HG03378 (cell line): ENCODE results near the gene PPP1R12A.

Source experiments
- ATAC-seq: cut with Tn5 transposase; IDR thresholded peaks from one replicate; pipeline ENCODE4 v1.9.1; 2021; ENCODE audit warnings: mild to moderate bottlenecking, moderate library complexity; ENCODE audit not compliant: unreplicated experiment

The PPP1R12A gene

GRCh38 chr12:79775355-79776027 is 159.4 kb downstream of the PPP1R12A start:
- no peak for ATAC-seq

DNA sequence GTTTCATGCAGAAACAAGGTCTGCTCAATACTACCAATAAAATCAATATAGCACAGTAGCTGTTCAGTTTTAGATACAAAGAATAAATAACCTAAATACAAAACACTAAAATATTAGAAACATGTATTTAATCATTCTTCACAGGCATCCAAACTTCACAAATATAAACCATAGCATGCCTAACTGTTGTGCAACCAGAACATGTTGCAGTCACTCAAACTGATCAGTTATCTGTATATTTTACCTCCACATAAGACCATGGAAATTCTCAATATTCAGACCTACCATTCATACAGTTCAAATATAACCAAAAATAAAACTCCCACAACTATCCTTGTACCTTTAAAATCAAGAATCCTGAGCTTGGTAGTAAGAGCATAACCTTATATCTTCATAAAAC is 161.0 kb downstream of the PPP1R12A start:
- no peak for ATAC-seq

GRCh38 chr12:79769860-79770485 is 164.9 kb downstream of the PPP1R12A start:
- no peak for ATAC-seq

DNA sequence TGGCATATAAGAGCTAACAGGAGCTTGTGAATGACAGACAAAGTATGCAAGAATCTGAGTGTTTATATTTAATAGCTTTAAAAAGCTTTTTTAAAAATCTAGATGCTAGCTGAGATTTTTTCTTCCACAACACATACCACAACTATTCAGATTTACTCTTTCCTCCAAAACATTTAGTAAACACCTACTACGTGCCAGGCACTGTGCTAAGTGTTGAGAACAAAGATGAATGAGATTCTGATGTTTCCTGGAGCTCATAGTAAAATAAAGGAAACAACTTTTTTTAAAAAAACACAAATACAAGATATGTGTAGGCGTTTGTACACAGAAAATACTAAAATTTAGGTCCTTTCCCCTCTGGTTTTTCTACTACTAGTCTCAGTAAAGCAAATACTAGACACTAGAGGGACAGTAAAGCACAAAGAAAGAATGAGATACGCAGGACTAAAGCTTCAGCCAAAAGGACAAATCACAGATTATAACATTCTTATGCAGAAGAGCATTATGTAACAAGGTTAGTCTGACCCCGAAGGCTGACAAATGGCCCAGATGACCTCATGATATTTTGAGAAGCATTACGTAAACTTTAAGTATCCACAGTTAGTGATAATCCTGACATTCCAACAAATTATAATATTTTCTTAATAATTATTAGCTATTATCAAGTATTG is 165.6 kb downstream of the PPP1R12A start:
- no peak for ATAC-seq

DNA sequence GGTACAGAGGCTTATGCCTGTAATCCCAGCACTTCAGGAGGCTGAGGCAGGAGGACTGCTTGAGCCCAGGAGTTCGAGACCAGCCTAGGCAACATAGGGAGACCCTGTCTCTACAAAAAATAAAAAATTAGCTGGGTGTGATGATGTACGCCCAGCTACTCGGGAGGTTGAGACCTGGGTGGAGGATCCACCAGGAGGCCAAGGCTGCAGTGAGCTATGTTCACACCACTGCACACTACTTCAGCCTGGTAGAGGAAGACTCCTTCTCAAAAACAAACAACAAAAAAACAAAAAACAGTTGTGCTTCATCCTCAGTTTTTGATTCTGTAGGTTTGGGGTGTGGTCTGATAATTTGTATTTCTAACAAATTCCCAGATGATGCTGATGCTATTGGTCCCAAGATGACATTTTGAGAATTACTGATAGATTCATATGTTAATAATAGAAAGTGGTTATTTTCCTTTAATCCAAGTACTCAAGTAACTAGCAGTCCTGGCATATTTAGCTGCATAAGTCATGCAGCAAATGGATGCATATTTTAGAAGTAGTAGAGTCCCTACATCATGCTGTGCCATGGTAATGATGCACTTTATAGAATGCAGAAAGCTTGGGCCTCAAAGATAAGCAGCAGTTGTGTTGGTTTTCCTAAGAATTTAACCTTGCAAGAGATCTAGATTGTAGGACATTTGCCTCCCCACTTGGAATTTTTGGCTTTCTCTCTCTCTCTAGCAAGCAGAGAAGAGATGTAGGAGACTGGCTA is 168.0 kb downstream of the PPP1R12A start:
- ATAC-seq = no peak

- ATAC-seq = no peak
Observed at GRCh38 chr12:79765157-79765556, 169.7 kb downstream of the PPP1R12A start.

DNA sequence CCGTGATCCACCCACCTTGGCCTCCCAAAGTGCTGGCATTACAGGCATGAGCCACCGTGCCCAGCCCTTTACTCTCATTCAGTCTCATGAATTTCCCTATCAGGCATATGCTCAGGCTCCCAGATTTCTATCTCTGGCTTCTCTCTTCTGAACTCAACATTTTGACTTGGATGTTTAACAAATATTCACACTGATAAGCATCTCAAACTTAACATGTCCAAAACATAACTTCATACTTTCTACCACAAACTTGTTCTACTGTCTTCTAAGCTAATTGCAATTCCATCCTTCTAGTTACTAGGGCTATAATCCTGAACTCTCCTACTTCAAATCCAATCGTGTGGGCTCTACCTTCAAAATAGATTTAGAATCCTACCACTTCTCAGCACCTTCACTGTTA is 170.3 kb downstream of the PPP1R12A start:
- ATAC-seq = no peak

DNA sequence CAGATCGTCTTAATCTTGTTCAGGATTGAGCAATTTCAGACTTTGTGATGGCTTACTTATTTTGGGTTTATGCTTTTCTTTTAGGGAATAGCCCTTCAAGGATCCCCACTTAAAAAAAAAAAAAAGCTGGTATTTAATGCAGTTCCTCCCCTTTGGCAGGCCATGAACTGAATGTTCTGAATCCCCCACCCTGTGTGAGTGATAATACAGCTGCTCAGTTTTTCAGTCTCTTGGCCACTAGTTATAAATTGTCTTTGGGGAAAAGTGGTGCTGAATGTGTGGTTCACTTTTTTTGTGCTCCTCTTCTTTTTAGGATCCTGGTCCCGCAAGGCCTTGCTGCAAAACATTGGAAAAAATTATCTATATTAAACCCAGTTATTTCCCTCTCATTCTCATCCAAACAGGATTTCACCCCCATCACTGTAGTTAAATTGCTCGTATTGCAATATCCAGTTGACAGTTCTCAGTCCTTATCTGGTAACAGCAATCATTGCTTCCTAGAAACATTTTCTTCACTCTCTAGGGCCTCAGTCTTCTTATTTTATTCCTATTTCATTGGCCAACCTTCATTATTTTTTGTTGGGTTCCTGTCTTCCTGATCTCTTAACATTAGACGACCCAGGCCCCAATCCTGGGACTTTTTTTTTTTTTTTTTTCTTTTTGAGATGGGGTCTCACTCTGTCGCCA is 171.0 kb downstream of the PPP1R12A start:
- ATAC-seq = no peak

DNA sequence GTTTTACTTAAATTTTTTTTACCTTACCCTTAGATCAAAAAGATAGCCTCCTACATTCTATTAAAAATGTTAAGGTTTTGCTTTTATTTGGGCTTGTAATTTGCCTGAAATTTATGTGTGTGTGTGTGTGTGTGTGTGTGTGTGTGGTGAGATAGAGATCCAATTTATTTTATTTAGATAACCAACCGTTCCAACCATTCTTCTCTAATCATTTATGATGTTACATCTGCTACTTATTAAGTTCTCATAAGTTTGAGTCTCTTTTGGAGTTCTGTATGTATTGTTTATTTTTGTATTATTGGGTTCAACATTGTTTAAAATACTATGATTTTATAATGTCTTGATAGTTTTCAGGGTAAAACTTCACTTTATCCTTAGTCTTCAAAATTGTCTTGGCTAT is 173.6 kb downstream of the PPP1R12A start:
- ATAC-seq = no peak

DNA sequence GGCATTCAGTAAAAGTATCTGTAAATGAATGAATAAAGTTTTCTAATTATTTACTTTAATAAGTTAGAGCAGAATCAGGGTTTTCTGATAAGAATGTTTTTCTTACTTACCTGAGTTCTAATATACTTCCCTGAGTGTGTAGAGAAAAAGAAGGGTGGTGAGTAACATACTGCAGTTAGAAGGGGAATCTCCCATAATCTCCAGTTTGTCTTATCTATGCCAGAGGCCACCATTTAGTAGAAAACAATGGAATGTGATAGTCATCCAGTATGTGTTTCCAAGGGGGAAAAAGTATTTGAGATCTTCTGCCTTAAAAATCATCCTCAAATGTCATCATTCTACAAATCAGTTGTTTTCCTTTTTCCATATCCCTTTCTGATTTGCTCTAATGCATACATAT is 187.6 kb downstream of the PPP1R12A start:
- ATAC-seq = no peak

DNA sequence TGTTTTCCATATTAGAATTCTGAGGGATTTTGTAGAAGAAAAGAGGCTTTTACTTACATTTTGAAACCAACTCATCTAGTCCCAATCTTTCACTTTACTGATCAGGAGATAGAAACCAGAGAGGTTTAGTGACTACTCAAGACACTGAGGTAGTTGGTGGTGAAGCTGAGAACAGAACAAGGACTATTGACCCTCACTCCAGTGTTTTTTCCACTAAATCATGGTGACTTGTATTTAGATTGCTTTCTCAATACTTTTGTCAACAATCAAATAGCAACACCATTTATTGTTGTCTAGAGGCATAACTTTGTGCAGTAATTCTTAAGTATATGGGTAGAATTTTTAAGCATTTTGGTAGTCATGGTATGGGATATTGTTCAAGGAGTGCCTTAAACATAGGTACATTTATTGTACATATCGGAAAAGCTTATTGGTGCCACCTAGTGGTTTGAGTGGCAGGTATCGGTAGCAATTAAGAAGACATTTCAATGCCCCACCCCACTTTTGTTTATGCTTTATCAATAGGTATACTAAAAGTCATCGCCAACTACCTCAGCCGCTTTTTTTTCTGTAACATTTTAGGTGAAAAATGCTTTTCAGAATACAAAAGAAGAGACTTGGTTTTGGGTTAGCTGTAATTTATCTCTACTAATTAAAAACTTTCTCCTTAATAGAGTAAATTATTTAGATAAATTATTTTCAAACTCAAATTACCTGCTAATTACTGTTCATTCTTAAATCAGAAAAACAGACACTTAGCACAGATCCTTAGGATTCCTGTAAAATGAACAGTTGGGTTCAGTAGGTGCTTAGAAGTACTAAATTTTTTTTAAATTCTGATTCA is 196.8 kb downstream of the PPP1R12A start:
- peak; percentile 93 for ATAC-seq

- ATAC-seq = no peak
Observed at GRCh38 chr12:79732638-79733037, 202.3 kb downstream of the PPP1R12A start.

DNA sequence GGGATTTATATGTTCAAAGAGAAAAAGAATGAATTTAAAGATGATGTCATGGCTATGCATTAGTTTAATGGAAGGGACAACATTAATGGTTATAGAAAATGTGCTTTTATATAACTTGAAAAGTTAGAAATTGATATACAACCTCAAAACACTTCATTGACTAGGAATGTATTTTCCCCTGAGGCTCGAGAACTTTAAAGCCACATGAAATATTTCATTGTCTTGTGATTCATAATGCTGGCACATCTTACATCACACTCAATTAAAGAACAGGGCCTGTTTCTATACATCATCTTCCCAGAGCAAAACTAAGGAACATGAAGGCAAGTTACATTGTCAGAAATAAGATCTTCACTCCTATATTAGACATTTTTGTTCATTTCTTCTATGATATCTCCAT is 208.9 kb downstream of the PPP1R12A start:
- ATAC-seq = no peak
